HG03039 (cell line): ENCODE results near the gene MADCAM1.
A peak's percentile ranks its signal among the peaks of the same experiment; 100 is the strongest.

Experiments used
- ATAC-seq: cut with Tn5 transposase; IDR thresholded peaks from one replicate; pipeline ENCODE4 v1.9.1; 2021; ENCODE audit warnings: mild to moderate bottlenecking, moderate library complexity; ENCODE audit not compliant: unreplicated experiment

The MADCAM1 gene

GRCh38 chr19:531009-531752 lies 34.9 kb downstream of the MADCAM1 start:
- ATAC-seq: peak; percentile 61

GRCh38 chr19:531753-532560 lies 35.7 kb downstream of the MADCAM1 start, which contains the start of gene CDC34:
CDC34 (plus strand) TSS chr19:531760; CDS start chr19:531932, 172 bp downstream.
- no peak for ATAC-seq

GRCh38 chr19:532561-533363 lies 36.5 kb downstream of the MADCAM1 start:
- no peak for ATAC-seq

GRCh38 chr19:533364-534058 lies 37.2 kb downstream of the MADCAM1 start:
- ATAC-seq: no peak

- no peak for ATAC-seq
These were observed 37.8 kb downstream of the MADCAM1 start for GRCh38 chr19:534088-534487.

GRCh38 chr19:535017-535835 lies 38.9 kb downstream of the MADCAM1 start:
- ATAC-seq: no peak

- no peak for ATAC-seq
These were observed 40.0 kb downstream of the MADCAM1 start for GRCh38 chr19:536031-536880.

- no peak for ATAC-seq
These were observed 40.7 kb downstream of the MADCAM1 start for GRCh38 chr19:536881-537404.

GRCh38 chr19:538641-539428 lies 42.5 kb downstream of the MADCAM1 start:
- ATAC-seq: no peak

GRCh38 chr19:539429-540030 lies 43.2 kb downstream of the MADCAM1 start:
- ATAC-seq: no peak

- no peak for ATAC-seq
These were observed 44.8 kb downstream of the MADCAM1 start for GRCh38 chr19:540867-541637.

GRCh38 chr19:541699-542098 lies 45.4 kb downstream of the MADCAM1 start:
- ATAC-seq: no peak

- no peak for ATAC-seq
These were observed 46.0 kb downstream of the MADCAM1 start for GRCh38 chr19:542173-542866.

- no peak for ATAC-seq
These were observed 47.8 kb downstream of the MADCAM1 start, which contains the start of gene GZMM for GRCh38 chr19:543910-544608. GZMM (plus strand) TSS chr19:544053; CDS start chr19:544072, 19 bp downstream.

GRCh38 chr19:547117-547516 lies 50.8 kb downstream of the MADCAM1 start:
- ATAC-seq: no peak
